GM19455 (cell line): ENCODE data around the gene FAM168A.

Experiments used
- ATAC-seq: cut with Tn5 transposase; IDR thresholded peaks from one replicate; pipeline ENCODE4 v1.9.1; 2021; ENCODE audit not compliant: unreplicated experiment

The FAM168A gene

GRCh38 chr11:73392108-73393010, 205.6 kb downstream of the FAM168A start:
- ATAC-seq = no peak

DNA sequence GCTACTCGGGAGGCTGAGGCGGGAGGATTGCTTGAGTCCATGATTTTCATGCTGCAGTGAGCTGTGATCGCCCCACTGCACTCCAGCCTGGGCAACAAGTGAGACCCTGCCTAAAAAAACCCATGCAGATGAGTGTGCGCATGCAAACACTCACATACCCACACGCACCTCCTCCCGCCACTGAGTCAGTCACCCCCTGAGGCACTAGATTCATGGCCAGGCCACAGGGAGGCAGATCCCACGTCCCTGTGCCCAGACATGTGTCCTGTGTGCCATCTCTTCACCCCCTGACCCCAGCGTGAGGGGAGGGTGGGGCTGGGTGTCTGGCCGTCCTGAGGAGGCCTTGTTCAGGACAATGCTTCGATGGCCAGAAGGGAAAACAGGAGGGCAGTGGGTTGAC, 206.2 kb downstream of the FAM168A start:
- no peak for ATAC-seq

- no peak for ATAC-seq
Measured at GRCh38 chr11:73390601-73391565, 207.0 kb downstream of the FAM168A start.

GRCh38 chr11:73389916-73390315, 208.0 kb downstream of the FAM168A start:
- ATAC-seq = no peak

DNA sequence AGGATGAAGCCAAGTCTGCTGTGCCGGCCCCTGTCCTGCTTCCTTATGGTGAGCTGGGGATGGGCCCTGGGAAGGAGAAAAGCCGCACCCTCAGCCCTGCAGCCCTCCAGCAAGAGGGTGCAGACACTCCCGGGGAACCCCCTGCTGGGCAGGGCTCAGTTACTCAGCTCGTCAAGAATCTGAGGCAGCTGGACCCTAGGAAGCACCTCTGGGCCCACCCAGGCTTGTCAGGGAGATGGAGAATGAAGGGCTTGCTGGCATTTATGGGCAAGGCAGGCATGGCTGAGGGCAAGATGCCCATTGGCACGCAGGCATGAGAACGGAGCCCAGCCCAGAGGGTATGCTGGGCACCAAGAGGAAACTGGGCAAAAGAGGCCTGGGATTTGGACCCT, 208.8 kb downstream of the FAM168A start:
- ATAC-seq = no peak

DNA sequence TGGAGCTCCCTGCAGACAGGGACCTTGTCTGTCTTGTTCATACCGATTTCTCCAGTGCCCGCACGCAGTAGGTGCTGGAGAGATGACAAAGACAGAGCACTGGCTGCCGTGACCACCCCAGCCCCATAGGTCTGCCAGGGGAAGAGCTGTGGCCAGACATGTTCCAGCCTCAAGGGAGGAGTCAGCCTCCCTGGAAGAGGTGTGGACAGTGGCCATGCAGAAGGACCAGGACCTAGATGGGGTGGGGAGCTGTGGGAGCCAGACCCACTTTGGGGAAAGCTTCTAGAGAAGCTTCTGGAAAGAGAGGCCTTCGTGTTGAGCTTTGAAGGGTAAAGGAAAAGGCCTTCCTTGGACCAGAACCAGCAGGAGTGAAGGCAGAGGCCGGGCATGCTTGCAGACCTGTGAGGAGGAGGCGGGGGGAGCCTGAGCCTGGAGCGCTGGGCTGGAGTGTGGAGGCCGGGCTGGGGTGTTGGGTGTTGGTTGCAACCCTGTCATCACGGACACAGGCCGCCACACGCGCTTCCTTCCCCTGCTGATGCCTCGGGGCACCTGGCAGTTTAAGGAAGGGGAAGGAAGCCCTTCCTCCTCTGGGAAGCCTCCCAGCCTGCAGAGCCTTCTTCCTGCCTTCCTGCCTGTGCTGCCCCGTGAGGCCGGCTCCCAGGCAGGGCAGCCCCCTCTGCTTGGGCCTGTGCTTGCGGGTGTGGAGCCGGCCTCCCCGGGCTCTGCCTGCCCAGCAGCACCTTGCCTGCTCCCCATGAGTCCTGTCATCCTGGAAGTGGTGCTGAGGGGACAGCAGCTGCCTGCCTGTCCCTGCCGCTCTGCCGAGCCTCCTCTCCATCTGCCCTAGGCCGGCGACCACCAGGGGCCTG, 209.4 kb downstream of the FAM168A start:
- ATAC-seq = no peak

GRCh38 chr11:73387594-73388264, 210.2 kb downstream of the FAM168A start:
- no peak for ATAC-seq

DNA sequence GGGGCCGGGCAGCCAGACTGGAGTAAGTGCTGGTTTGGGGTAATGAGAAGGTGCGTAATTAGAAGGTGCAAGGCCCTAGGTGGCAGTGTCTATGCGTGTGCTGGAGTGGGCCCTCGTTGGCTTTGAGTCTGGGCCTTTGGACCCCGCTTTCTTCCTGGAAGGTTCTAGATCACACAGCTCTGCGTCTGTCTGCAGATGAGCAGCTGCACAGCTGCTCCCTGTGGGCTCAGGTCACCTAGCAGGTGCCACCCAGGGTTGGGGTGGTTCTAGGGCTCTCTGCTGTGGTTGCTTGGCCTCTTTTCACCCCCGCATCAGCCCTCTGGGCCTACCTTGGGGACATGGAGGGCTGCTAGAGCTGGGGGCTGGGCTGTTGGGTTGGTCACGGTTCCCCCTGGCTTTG, 211.4 kb downstream of the FAM168A start:
- no peak for ATAC-seq

DNA sequence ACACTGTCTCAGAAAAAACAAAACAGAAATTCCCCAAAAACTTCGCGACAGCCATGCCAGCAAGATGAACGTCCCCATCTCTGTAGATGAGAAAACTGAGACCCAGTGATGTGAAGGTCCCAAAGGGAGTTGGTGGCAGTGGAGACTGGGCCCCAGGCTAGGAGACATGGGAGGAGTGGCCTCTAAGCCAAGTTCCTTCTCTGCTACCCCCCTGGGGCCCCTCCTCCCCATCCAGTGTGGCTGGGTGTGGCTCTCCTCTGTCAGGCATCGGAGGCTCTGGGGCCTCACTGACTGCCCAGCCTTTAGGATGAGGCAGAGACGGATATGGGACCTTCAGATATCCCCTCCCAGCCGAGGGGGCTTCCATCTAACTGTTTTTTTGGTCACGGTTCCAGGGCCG, 211.9 kb downstream of the FAM168A start:
- ATAC-seq = no peak

DNA sequence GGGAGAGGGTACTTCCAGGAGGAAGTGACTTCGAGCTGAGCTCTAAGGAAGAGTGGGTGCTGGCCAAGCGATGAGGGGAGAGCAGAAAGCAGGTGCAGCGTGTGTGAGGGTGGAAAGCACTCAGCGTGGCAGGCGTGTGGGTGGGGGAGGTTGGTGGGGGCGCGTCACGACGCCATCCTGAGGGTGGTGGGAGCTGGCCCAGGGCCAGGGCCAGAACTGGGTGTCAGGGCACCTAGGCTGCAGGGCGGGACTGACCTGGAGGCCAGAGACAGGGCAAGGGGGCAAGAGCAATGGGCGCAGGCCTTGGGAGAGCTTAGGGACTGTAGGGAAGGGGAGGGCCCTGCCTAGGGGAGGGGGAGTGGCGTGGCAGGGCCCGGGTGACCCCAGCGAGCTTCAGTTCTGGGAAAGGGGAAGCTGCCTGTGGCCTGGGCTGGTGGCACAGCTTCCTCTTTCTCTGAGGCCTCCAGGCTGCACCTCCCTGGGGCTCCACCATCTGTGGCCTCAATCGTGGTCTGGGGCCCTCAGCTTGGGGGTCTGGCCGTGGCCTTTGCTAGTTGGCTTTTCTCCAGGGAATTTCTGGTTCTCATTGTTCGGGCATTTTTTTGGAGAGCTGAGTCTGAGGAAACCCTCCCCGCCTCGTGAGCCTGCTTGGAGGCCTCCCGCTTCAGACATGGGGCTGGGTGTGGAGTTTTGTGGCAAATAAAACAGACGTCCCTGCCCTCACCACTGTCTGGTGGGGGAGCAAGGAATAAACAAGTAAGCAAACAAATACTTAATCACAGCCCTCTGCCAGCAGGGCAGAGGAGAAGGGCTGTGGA, 212.8 kb downstream of the FAM168A start:
- ATAC-seq = no peak

GRCh38 chr11:73384531-73384871, 213.4 kb downstream of the FAM168A start:
- ATAC-seq = no peak

DNA sequence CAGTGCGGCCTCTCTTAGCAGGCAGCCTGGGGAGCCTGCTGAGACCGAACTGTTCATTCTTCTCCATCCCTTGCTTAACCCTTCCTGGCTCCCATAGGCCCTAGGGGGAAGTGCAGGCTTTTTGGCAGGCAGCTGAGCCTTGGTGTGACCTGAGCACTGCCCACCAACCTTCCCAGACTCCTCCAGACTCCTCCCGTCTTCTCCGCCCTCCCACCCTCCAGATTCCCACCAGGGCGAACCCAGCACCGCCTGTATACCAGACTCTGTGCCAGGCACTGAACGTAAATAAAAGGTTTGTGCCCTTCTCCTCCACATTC, 213.8 kb downstream of the FAM168A start:
- ATAC-seq = no peak

- ATAC-seq = no peak
Measured at GRCh38 chr11:73383249-73384124, 214.4 kb downstream of the FAM168A start.

GRCh38 chr11:73382747-73383146, 215.2 kb downstream of the FAM168A start:
- ATAC-seq = no peak

GRCh38 chr11:73382183-73382582, 215.7 kb downstream of the FAM168A start:
- no peak for ATAC-seq

DNA sequence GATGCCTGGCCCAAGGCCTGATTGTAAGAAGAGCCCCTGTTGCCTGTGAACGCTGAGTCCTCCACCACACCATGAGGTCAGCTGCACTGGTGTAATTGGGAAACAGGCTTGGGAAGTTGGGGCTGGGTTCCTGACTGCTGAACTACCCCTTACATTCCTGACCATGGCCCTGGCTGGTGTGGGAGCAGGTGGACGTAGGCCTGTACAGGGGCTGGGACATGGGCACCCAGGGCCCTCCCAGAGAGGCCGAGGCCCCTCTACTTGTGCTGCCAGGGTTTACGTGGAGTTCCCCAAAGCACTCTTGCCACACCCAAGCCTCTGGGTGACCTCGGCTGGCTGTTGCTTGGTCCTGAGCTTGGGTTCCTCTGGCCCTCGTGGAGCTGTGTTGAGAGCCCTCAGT, 216.3 kb downstream of the FAM168A start:
- no peak for ATAC-seq

DNA sequence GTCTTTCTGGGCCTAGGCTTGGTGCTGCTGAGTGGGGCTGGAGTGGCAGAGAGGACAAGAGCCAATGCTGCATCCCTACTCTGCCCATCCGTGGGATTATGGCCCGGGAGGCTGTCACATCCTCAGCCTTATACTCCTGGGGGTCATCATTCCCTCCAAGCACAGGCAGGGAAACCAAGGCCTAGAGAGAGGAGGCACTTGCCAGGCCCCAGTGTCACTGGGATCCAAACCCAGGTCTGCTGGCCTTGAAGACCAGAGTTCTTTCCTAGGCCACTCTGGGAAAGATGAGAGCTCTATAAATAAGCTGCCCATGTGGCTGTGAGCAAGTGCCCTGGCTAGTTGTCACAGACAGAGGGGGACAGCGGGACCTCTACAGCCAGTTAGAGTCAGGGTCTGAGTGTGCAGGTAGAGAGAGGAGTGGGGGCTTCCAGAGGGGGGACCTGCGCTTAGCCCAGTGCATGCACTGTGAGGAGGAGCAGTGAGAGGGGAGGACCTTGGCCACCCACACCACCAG, 217.0 kb downstream of the FAM168A start:
- no peak for ATAC-seq

- ATAC-seq = no peak
Measured at GRCh38 chr11:73380331-73380730, 217.6 kb downstream of the FAM168A start.
